Effector memory CD4-positive, alpha-beta T cell (primary cell): ENCODE measurements around the gene TK2.
"Not testable (repeated sequence)": the region's sequence is repeated elsewhere in the genome, so short reads cannot be mapped to it uniquely, and the experiment has no call there.

Source experiments
- DNase-seq, 3 donors: peaks; one replicate each; pipeline ENCODE4 v3.0.0-alpha.2; 2020
- H3K27ac ChIP-seq: 2 replicates; pipeline ENCODE4 v1.7.0; 2013; ENCODE audit warnings: mild to moderate bottlenecking, low read length, moderate library complexity; ENCODE audit not compliant: insufficient read depth, poor library complexity, severe bottlenecking
- H3K27me3 ChIP-seq: replicated peaks from 2 replicates; pipeline ENCODE4 v1.7.0; 2013; ENCODE audit warnings: mild to moderate bottlenecking, low read length; ENCODE audit not compliant: insufficient read depth, control insufficient read depth, poor library complexity, severe bottlenecking
- H3K36me3 ChIP-seq: 2 replicates; pipeline ENCODE4 v1.7.0; 2013; ENCODE audit warnings: mild to moderate bottlenecking, low read length, moderate library complexity; ENCODE audit not compliant: control insufficient read depth, insufficient read depth
- H3K4me1 ChIP-seq: 2 replicates; pipeline ENCODE4 v1.7.0; 2013; ENCODE audit warnings: low read length, mild to moderate bottlenecking; ENCODE audit not compliant: control insufficient read depth, insufficient read depth, poor library complexity, severe bottlenecking
- H3K4me3 ChIP-seq: 2 replicates; pipeline ENCODE4 v1.7.0; 2013; ENCODE audit warnings: low read length, low read depth, mild to moderate bottlenecking; ENCODE audit not compliant: insufficient read depth, poor library complexity, severe bottlenecking
- H3K9me3 ChIP-seq: 2 replicates; pipeline ENCODE4 v1.7.0; 2013; ENCODE audit warnings: mild to moderate bottlenecking, low read length, moderate library complexity; ENCODE audit not compliant: control insufficient read depth
- total RNA-seq, 3 donors: gene quantifications; one replicate each; lab custom pipeline; 2026; lab: John Stamatoyannopoulos, UW

The TK2 gene
- total RNA-seq: 12.6 to 16.1 (median 12.8) reads per million in 3 donors

DNA sequence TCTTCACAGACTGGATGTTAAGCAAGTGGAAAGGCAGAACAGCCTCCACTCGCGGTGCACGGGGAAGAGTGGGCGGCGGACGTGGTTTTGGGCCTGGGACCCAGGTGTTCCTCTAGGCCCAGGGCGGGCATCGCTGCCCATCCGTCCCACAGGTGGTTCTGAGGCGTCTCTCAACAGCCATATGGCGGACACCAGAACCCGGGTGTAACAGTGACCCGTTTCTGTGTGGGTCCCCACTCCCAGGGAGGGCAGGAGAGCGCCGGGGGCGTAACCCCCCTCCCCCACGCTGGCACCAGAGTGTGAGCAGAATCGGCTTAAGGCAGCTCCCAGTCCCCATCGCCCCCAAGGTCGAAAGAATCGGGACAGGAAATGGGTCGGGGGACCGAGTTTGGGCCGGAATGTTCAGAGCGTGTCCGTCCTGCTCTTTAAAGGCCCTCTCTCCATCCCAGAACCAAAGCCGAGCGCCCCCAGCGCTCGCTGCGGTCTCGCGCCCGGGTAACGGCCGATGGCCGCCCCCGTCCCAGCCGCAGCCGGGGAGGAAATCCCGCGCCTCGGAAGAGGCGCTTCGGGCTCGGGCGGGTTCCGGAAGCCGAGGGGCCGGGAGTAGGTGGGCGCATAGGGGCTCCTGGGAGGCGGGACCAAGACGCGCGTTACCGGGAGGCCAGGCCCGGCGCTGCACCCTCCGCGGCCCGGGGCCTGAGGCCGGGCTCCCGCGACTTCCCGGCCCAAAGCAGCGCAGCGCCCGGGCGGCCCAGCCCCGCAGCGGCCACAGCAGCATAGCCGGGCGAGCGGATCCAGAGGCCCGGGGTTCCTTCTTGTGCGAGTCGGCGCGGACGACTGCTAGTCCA lies at the start of gene TK2:
Gene TK2, minus strand, starts transcription at position 839 of the 848 bp plus-strand sequence. Its CDS starts 61 bp downstream, at position 778.
- peak; percentile 23 to 49 (median 40) for DNase-seq
- Histone ChIP-seq H3K9me3 (no peaks in the 10 kb centered on the region), H3K4me3 (peak within 1 kb of the TSS; percentile 60), H3K4me1 (peaks cover 40% of the 10 kb centered on the region), H3K27ac (peak within 1 kb of the TSS; percentile 85), H3K36me3 (no peaks in the 10 kb centered on the region), H3K27me3 (no peaks in the 10 kb centered on the region)

DNA sequence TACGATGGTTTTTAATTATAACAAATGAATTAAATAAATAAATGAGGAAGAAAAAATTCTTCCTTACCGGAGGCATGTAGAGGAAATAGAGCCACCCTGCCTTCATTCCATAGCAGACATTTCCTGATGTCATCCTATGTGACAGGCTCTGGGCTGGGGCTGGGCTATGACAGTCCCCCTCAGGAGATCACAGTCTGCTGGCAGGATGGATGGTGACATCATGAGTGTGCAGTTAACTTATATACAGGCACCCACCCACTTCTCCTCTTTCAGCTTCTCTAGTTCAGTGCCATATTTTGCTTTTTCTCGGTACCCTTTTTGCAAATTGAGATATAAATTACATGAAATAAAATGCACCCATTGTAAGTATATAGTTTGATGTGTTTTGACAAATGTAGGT lies 48.2 kb upstream of the TK2 start:
- Histone ChIP-seq H3K4me1 (peaks cover 3% of the 10 kb centered on the region), H3K27ac (no peak overlapping the region), H3K9me3 (no peaks in the 10 kb centered on the region), H3K27me3 (no peaks in the 10 kb centered on the region), H3K4me3 (no peak overlapping the region), H3K36me3 (no peaks in the 10 kb centered on the region)
- DNase-seq: no peak

DNA sequence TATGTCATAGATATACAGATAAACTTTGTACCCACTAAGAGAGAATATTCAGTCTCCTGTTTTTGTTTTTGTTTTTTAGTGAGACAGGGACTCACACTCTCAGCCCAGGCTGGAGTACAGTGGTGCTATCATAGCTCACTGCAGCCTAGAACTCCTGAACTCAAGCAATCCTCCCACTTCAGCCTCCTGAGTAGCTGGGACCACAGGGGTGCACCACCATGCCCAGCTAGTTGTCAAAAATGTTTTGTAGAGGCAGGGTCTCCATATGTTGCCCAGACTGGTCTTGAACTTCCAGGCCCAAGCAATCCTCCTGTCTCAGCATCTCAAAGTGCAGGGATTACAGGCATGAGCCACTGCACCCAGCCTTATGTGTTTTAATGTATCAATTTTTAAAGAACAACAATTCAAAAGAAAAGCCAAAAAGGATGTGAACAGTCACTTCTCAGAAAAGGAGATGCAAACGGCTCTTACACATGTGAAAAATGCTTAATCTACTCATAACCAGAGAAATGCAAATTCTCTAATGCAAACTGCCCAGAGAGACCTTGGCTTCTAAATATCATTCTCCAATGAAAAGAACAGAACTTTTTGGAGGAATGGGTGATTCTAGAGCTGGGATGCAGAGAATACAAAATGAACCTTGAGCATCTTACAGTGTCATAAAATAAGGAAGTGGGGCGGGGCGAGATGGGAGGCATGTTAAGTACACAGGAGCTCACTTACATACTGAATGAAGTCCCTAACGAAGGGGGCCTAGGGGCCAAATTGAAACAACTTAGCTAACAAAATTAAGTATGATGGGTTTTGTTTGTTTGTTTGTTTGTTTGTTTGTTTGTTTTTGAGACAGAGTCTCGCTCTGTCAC lies 47.3 kb upstream of the TK2 start:
- Histone ChIP-seq H3K27me3 (no peaks in the 10 kb centered on the region), H3K4me1 (peaks cover 3% of the 10 kb centered on the region), H3K27ac (no peak overlapping the region), H3K36me3 (no peaks in the 10 kb centered on the region), H3K4me3 (no peak overlapping the region), H3K9me3 (no peaks in the 10 kb centered on the region)
- no peak for DNase-seq

DNA sequence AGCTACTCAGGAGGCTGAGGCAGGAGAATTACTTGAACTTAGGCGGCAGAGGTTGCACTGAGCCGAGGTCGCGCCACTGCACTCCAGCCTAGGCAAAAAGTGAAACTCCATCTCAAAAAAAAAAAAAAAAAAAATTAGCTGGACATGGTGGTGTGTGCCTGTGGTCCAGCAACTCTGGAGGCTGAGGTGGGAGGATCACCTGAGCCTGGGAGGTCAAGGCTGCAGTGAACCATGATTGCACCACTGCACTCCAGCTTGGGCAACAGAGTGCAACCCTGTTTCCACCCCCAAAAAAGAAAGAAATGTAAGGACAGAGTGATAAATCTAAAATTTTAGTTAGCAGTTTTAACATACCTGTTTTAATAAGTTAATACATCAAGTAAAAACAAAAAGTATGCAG lies 46.6 kb upstream of the TK2 start:
- H3K4me3 ChIP-seq, H3K9me3 ChIP-seq, H3K27me3 ChIP-seq, H3K36me3 ChIP-seq, DNase-seq, H3K4me1 ChIP-seq, H3K27ac ChIP-seq: not testable (repeated sequence)

DNA sequence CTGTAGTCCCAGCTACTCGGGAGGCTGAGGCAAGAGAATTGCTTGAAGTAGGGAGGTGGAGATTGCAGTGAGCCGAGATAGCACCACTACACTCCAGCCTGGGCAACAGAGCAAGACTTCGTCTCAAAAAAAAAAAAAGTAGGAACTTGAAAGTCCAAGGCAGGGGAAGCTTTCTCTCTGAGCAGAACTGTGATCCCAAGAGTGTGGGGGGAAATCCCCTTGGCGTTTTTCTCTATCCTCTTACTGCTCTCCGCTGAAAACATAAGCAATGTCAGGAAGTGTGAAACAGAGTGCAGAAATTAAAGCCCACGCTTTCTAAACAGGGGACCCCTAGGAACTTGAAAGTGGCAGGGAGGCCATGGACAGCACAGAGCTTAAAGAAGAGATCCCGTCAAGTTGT lies 44.8 kb upstream of the TK2 start:
- Histone ChIP-seq H3K4me3 (no peak overlapping the region), H3K9me3 (no peaks in the 10 kb centered on the region), H3K27me3 (no peaks in the 10 kb centered on the region), H3K27ac (no peak overlapping the region), H3K4me1 (peaks cover 6% of the 10 kb centered on the region), H3K36me3 (no peaks in the 10 kb centered on the region)
- DNase-seq: no peak

DNA sequence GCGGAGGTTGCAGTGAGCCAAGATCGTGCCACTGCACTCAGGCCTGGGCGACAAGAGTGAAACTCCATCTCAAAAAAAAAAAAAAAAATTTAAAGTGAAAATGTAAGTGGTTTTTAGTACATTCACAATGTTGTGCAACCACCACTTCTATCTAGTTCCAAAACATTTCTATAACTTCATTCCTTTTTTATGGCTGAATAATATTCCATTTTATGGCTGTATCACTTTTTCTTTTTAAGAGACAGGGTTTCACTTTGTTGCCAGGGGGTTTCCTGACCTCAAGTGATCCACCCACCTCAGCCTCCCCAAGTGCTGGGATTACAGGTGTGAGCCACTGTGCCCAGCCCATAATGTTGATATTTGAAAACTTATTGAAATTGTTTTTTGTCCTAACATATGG lies 42.9 kb upstream of the TK2 start:
- Histone ChIP-seq H3K4me3 (no peak overlapping the region), H3K4me1 (peaks cover 13% of the 10 kb centered on the region), H3K27ac (no peak overlapping the region), H3K27me3 (no peaks in the 10 kb centered on the region), H3K9me3 (no peaks in the 10 kb centered on the region), H3K36me3 (no peaks in the 10 kb centered on the region)
- DNase-seq: no peak

DNA sequence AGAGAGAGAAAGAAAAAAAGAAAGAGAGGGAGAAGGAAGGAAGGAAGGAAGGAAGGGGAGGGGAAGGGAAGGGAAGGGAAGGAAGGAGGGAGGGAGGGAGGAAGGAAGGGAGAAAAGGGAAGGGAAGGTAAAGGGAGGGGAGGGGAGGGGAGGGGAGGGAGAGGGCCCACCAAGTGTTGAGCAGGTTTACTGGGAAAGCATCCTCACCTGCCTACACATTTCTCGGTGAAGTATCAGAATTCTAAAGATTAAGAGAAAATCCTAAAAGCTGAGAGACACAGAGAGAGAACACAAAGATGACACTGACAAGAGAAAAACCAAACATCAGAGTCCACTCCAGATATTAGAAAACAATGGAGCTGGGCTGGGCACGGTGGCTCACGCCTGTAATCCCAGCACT lies 42.3 kb upstream of the TK2 start:
- Histone ChIP-seq H3K9me3 (no peaks in the 10 kb centered on the region), H3K4me3 (no peak overlapping the region), H3K27me3 (no peaks in the 10 kb centered on the region), H3K27ac (no peak overlapping the region), H3K36me3 (no peaks in the 10 kb centered on the region), H3K4me1 (peaks cover 10% of the 10 kb centered on the region)
- no peak for DNase-seq

DNA sequence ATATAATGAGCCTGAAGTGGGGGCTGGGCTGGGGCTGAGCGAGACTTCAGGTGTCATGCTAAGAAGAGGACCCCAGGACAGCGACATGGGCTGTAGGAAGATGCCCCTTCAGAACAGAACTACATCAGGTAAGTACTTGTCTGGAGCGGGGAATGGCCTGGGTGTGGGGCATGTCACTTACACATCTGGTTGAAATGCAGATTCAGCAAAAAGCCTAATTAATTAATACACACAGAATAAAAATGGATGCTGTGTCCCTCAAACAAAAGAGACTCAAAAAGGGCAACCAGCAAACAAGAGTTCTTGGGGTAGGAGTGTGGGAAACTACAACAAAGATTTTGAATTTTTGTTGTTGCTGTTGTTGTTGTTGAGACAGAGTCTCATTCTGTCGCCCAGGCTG lies 41.1 kb upstream of the TK2 start:
- Histone ChIP-seq H3K27me3 (no peaks in the 10 kb centered on the region), H3K4me3 (no peak overlapping the region), H3K4me1 (peaks cover 10% of the 10 kb centered on the region), H3K27ac (no peak overlapping the region), H3K36me3 (no peaks in the 10 kb centered on the region), H3K9me3 (no peaks in the 10 kb centered on the region)
- no peak for DNase-seq

DNA sequence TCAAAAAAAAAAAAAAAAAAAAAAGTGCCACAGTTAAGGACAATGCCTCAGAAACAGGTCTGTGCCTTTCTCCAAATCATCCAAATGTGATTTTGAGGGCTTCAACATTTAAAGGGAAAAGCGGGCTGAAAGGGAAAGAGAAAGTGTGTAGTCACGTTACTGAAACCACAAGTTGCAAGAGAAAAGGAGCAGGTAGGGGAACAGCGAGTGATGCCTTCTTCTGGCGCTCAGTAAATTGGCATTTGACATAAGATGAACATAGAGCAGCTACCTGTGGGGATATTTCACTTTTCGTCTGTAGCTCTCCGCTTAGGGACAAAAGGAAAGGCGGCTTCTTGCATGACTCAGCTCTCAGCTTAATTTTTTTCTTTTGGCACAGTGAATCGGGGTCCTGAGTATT lies 40.4 kb upstream of the TK2 start:
- H3K9me3 ChIP-seq: no peaks in the 10 kb centered on the region
- H3K4me1 ChIP-seq: peaks cover 10% of the 10 kb centered on the region
- H3K27ac ChIP-seq: no peak overlapping the region
- no peaks in the 10 kb centered on the region for H3K36me3 ChIP-seq
- no peak for DNase-seq
- H3K4me3 ChIP-seq: peak overlapping the region; percentile 36
- H3K27me3 ChIP-seq: no peaks in the 10 kb centered on the region
